Measurements from ENCODE around the gene CREB5. TPM values are rescaled to one million over a fixed set of nuclear protein-coding genes. Genes with fewer than 3 reads are reported as not detected.

The CREB5 gene
- total RNA-seq, 1 donor from 2014 or later, result 10.3 TPM

GRCh38 chr7:28483908-28484605 is 71.7 kb downstream of the CREB5 start:
- Histone ChIP-seq H3K9me3 (no peaks in the 10 kb centered on the region), H3K27ac (no peak overlapping the region), H3K27me3 (ENCODE audit: low read depth) (no peaks in the 10 kb centered on the region), H3K4me1 (no peaks in the 10 kb centered on the region), H3K4me3 (no peak overlapping the region), H3K36me3 (no peaks in the 10 kb centered on the region)
- DNase-seq (no peak), ATAC-seq (no peak)
- intact Hi-C loops (cut with DNase I), result no loop called here
- TF ChIP-seq, protein P1, sequence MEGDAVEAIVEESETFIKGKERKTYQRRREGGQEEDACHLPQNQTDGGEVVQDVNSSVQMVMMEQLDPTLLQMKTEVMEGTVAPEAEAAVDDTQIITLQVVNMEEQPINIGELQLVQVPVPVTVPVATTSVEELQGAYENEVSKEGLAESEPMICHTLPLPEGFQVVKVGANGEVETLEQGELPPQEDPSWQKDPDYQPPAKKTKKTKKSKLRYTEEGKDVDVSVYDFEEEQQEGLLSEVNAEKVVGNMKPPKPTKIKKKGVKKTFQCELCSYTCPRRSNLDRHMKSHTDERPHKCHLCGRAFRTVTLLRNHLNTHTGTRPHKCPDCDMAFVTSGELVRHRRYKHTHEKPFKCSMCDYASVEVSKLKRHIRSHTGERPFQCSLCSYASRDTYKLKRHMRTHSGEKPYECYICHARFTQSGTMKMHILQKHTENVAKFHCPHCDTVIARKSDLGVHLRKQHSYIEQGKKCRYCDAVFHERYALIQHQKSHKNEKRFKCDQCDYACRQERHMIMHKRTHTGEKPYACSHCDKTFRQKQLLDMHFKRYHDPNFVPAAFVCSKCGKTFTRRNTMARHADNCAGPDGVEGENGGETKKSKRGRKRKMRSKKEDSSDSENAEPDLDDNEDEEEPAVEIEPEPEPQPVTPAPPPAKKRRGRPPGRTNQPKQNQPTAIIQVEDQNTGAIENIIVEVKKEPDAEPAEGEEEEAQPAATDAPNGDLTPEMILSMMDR (IDR thresholded peaks at IDR 0.05), result no peak

- Histone ChIP-seq H3K36me3 (no peaks in the 10 kb centered on the region), H3K4me3 (no peak overlapping the region), H3K27me3 (ENCODE audit: low read depth) (no peaks in the 10 kb centered on the region), H3K27ac (no peak overlapping the region), H3K9me3 (no peaks in the 10 kb centered on the region), H3K4me1 (no peaks in the 10 kb centered on the region)
- no peak for DNase-seq
- intact Hi-C loops (cut with DNase I), result no loop called here
- TF ChIP-seq, protein P1 (IDR thresholded peaks at IDR 0.05), result no peak
- ATAC-seq, result no peak
Observed at GRCh38 chr7:28484606-28484935, 72.3 kb downstream of the CREB5 start.

GRCh38 chr7:28487487-28487886 is 75.2 kb downstream of the CREB5 start:
- Histone ChIP-seq H3K9me3 (no peaks in the 10 kb centered on the region), H3K36me3 (no peaks in the 10 kb centered on the region), H3K4me1 (no peaks in the 10 kb centered on the region), H3K27me3 (ENCODE audit: low read depth) (no peaks in the 10 kb centered on the region), H3K4me3 (no peak overlapping the region), H3K27ac (no peak overlapping the region)
- ATAC-seq, result no peak
- TF ChIP-seq, protein P1 (IDR thresholded peaks at IDR 0.05), result no peak
- no peak for DNase-seq
- intact Hi-C loops (cut with DNase I), result no loop called here

DNA sequence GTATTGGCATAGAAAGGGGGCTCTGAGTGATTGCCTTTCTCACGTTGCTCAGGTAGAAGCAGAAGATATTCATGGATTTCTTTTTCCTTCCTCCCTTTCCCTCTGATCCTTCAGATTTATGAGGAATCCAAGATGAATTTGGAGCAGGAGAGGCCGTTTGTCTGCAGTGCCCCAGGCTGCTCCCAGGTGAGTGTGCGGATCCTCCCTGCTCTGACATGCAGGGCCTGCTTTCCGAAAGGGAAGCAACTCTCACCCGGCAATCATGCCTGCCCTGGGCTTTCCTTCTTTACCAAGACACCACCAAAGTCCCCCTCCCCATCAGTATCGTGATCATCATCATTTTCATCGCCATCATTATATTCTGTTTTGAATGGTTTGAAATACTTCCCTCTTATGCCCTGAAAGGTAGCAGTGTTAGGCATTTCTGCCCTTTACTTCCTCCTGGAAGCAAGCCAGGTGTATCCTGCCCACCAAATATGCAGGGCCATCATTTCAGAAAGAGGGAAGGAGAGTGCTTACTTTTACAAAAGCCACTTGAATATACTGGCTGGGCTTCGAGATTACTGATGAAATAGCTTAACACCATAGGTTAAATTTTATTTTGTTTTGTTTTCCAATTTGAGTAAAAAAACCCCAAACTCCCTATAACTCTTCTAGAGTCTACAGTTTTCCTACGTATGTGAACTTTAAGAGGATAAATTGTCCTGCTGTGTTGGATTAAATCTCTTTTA is 75.9 kb downstream of the CREB5 start:
- no peaks in the 10 kb centered on the region for H3K36me3 ChIP-seq

GRCh38 chr7:28490831-28491230 is 78.5 kb downstream of the CREB5 start:
- ATAC-seq (peak in 1 of 2 donors; percentile 56), DNase-seq (peak; percentile 51)
- Histone ChIP-seq H3K27me3 (ENCODE audit: low read depth) (no peaks in the 10 kb centered on the region), H3K36me3 (no peaks in the 10 kb centered on the region), H3K4me1 (no peaks in the 10 kb centered on the region), H3K4me3 (no peak overlapping the region), H3K9me3 (no peaks in the 10 kb centered on the region), H3K27ac (no peak overlapping the region)
- TF ChIP-seq, protein P1 (IDR thresholded peaks at IDR 0.05), result no peak
- intact Hi-C loops (cut with DNase I), result no loop called here

More for the DNA sequence above, 75.9 kb downstream of the CREB5 start:
- Histone ChIP-seq H3K4me3 (no peak overlapping the region), H3K9me3 (no peaks in the 10 kb centered on the region), H3K27ac (no peak overlapping the region), H3K27me3 (ENCODE audit: low read depth) (no peaks in the 10 kb centered on the region), H3K4me1 (no peaks in the 10 kb centered on the region)
- TF ChIP-seq, protein P1 (IDR thresholded peaks at IDR 0.05), result no peak
- DNase-seq (no peak), ATAC-seq (no peak)
- intact Hi-C loops (cut with DNase I), result no loop called here

Measured in lower lobe of right lung (tissue), 2 donors.